Smooth muscle cell (in vitro differentiated cells): ENCODE results near the gene DHX15. TPM values are rescaled to one million over a fixed set of nuclear protein-coding genes. Genes with fewer than 3 reads are reported as not detected.

Experiments used
- DNase-seq: peaks from one replicate; lab custom pipeline; 2025; ENCODE audit not compliant: unreplicated experiment; lab: John Stamatoyannopoulos, UW
- H2AFZ ChIP-seq: fragments of 200-600 bp; sonication (generic); 2 replicates; pipeline ENCODE4 v1.6.0; 2016; ENCODE audit warnings: antibody characterized with exemption, low read depth, mild to moderate bottlenecking
- H3F3A ChIP-seq: fragments of 200-600 bp; sonication (generic); 2 replicates; pipeline ENCODE4 v1.6.0; 2017; ENCODE audit warnings: antibody characterized with exemption, low read depth
- H3K27ac ChIP-seq: fragments of 200-600 bp; sonication (generic); 2 replicates; pipeline ENCODE4 v1.5.1; 2016; ENCODE audit warnings: low read depth, mild to moderate bottlenecking
- H3K27me3 ChIP-seq: fragments of 200-600 bp; sonication (generic); 2 replicates; pipeline ENCODE4 v1.6.1; 2016; ENCODE audit warnings: low read depth, mild to moderate bottlenecking
- H3K36me3 ChIP-seq: fragments of 200-600 bp; sonication (generic); 2 replicates; pipeline ENCODE4 v1.5.1; 2016; ENCODE audit warnings: low read depth
- H3K4me1 ChIP-seq: fragments of 200-600 bp; sonication (generic); 2 replicates; pipeline ENCODE4 v1.5.1; 2016; ENCODE audit warnings: low read depth
- H3K4me2 ChIP-seq: fragments of 200-600 bp; sonication (generic); 2 replicates; pipeline ENCODE4 v1.6.0; 2016; ENCODE audit warnings: mild to moderate bottlenecking
- H3K4me3 ChIP-seq: fragments of 200-600 bp; sonication (generic); 2 replicates; pipeline ENCODE4 v1.5.1; 2016; ENCODE audit warnings: mild to moderate bottlenecking
- H3K79me2 ChIP-seq: fragments of 200-600 bp; sonication (generic); 2 replicates; pipeline ENCODE4 v1.6.0; 2016; ENCODE audit warnings: low read depth, mild to moderate bottlenecking
- H3K9ac ChIP-seq: fragments of 200-600 bp; sonication (generic); 2 replicates; pipeline ENCODE4 v1.6.0; 2016; ENCODE audit warnings: low read depth
- H3K9me3 ChIP-seq: fragments of 200-600 bp; sonication (generic); replicated peaks from 2 replicates; pipeline ENCODE4 v1.5.1; 2016; ENCODE audit warnings: low read depth
- H4K20me1 ChIP-seq: fragments of 200-600 bp; sonication (generic); 2 replicates; pipeline ENCODE4 v1.6.0; 2016; ENCODE audit warnings: low read depth
- CTCF ChIP-seq: fragments of 200-600 bp; sonication (generic); IDR thresholded peaks from 2 replicates; pipeline ENCODE4 v1.5.1; 2017; ENCODE audit warnings: borderline replicate concordance, mild to moderate bottlenecking, antibody characterized with exemption; ENCODE audit not compliant: insufficient read depth, poor library complexity, severe bottlenecking
- WGBS: methylation state at CpG from one replicate; pipeline ENCODE4 v1.1.7; 2016; ENCODE audit warnings: low lambda C conversion rate; 5-methylcytosine and 5-hydroxymethylcytosine counted together
- polyA plus RNA-seq: library from polyadenylated mRNA; unstranded; fragments of >200 nt; fragmentation: Nextera tagmentation; extraction: Ambion mirVana; gene quantifications from 2 replicates; pipeline ENCODE4 v1.2.1, GENCODE V29; 2016
- total RNA-seq: library from RNA; depleted of rRNA; stranded (reverse); fragments of >200 nt; gene quantifications from 2 replicates; pipeline ENCODE4 v1.2.3, GENCODE V29; 2014

The DHX15 gene
- total RNA-seq, result 168 and 182 TPM in 2 replicates
- polyA plus RNA-seq, result 62.6 and 69.8 TPM in 2 replicates

DNA sequence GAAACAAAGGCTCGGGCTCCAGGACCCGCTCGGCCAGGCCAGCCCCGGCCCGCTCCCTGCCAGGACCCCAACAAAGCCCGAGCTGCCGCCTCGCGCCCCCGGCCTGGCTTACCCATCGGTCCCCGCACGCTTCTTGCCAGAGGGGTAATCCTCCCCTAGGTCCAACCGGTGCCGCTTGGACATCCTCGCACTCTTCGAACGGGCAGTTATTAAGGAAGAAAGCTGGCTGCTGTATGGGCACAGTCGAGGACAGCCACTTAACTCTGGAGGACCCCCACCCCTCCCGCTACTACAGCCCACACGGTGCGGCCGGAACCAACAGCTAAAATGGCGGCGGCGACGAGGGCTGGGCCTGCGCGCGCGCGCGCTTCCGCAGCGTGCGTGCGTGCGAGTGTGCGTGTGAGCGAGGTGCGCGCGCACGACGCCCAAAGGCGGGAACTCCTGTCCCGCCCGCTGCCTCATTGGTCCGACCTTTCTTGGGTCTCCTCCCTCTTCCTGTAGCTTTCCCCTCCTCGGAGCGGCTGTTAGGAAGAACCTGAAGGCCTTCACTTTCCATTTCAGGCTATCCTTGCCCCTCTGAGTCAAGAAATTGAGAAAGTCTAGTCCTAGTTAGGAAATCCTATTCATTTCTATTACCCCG, at the start of gene DHX15:
TSS of gene DHX15 (minus strand) at position 344 of the 640 bp plus-strand sequence. CDS start at position 183, 161 bp downstream.
- peak within 1 kb of the TSS; percentile 88 for H3K4me2 ChIP-seq
- TF ChIP-seq CTCF, result no peak
- H3K27ac ChIP-seq, result peak within 1 kb of the TSS; percentile 97
- peaks cover 12% of the 10 kb centered on the region for H3K4me1 ChIP-seq
- H3K27me3 ChIP-seq, result no peaks in the 10 kb centered on the region
- peak; percentile 79 for DNase-seq
- H3K36me3 ChIP-seq, result no peaks in the 10 kb centered on the region
- peak within 1 kb of the TSS; percentile 97 for H3K9ac ChIP-seq
- no peaks in the 10 kb centered on the region for H3K9me3 ChIP-seq
- H3F3A ChIP-seq, result no peaks in the 10 kb centered on the region
- peaks cover 43% of the 10 kb centered on the region for H4K20me1 ChIP-seq
- peak within 1 kb of the TSS; percentile 73 for H2AFZ ChIP-seq
- H3K79me2 ChIP-seq, result peaks cover 49% of the 10 kb centered on the region
- H3K4me3 ChIP-seq, result peak within 1 kb of the TSS; percentile 63
- WGBS, result under 1% methylated on average over 46 of the region's 52 CpGs

GRCh38 chr4:24632011-24632410, 47.7 kb upstream of the DHX15 start:
- WGBS, result 93% methylated on average over 2 of the region's 2 CpGs
- H3K27ac ChIP-seq, result no peak overlapping the region

GRCh38 chr4:24630937-24631336, 46.6 kb upstream of the DHX15 start:
- no peak overlapping the region for H3K4me2 ChIP-seq
- DNase-seq, result no peak
- H2AFZ ChIP-seq, result no peak overlapping the region
- H3K4me3 ChIP-seq, result no peak overlapping the region
- no peaks in the 10 kb centered on the region for H3K9me3 ChIP-seq
- H3K9ac ChIP-seq, result no peak overlapping the region
- H4K20me1 ChIP-seq, result no peaks in the 10 kb centered on the region
- WGBS, result 72% methylated on average over 5 of the region's 5 CpGs
- H3K36me3 ChIP-seq, result no peaks in the 10 kb centered on the region
- no peaks in the 10 kb centered on the region for H3F3A ChIP-seq
- no peaks in the 10 kb centered on the region for H3K79me2 ChIP-seq
- no peak overlapping the region for H3K27ac ChIP-seq
- no peak for TF ChIP-seq CTCF
- no peaks in the 10 kb centered on the region for H3K4me1 ChIP-seq
- no peaks in the 10 kb centered on the region for H3K27me3 ChIP-seq

More at GRCh38 chr4:24632011-24632410, 47.7 kb upstream of the DHX15 start:
- Histone ChIP-seq H4K20me1 (no peaks in the 10 kb centered on the region), H3K9me3 (no peaks in the 10 kb centered on the region), H3K27me3 (no peaks in the 10 kb centered on the region), H3K4me3 (no peak overlapping the region), H2AFZ (no peak overlapping the region), H3K4me2 (no peak overlapping the region), H3K36me3 (no peaks in the 10 kb centered on the region), H3F3A (no peaks in the 10 kb centered on the region), H3K79me2 (no peaks in the 10 kb centered on the region), H3K9ac (no peak overlapping the region), H3K4me1 (no peaks in the 10 kb centered on the region)
- no peak for TF ChIP-seq CTCF
- no peak for DNase-seq

- no peak for TF ChIP-seq CTCF
- no peak overlapping the region for H3K9ac ChIP-seq
- no peaks in the 10 kb centered on the region for H3K27me3 ChIP-seq
- DNase-seq, result no peak
- H3K4me1 ChIP-seq, result no peaks in the 10 kb centered on the region
- H3K4me3 ChIP-seq, result no peak overlapping the region
- peak overlapping the region; percentile 35 for H3K27ac ChIP-seq
- no peaks in the 10 kb centered on the region for H3K9me3 ChIP-seq
- H3K4me2 ChIP-seq, result no peak overlapping the region
- H4K20me1 ChIP-seq, result no peaks in the 10 kb centered on the region
- 73% methylated on average over 2 of the region's 2 CpGs for WGBS
- H3K36me3 ChIP-seq, result no peaks in the 10 kb centered on the region
- no peaks in the 10 kb centered on the region for H3F3A ChIP-seq
- H3K79me2 ChIP-seq, result no peaks in the 10 kb centered on the region
- no peak overlapping the region for H2AFZ ChIP-seq
These were observed 40.7 kb upstream of the DHX15 start for GRCh38 chr4:24625091-24625490.
